ENCODE measurements around the gene COX19. TPM values are rescaled to one million over a fixed set of nuclear protein-coding genes. Genes with fewer than 3 reads are reported as not detected.

The COX19 gene
- polyA plus RNA-seq, 1 donor (not counting 4 experiments of a cell fraction or from before 2014, with no cell fraction given), result 6.2 TPM

DNA sequence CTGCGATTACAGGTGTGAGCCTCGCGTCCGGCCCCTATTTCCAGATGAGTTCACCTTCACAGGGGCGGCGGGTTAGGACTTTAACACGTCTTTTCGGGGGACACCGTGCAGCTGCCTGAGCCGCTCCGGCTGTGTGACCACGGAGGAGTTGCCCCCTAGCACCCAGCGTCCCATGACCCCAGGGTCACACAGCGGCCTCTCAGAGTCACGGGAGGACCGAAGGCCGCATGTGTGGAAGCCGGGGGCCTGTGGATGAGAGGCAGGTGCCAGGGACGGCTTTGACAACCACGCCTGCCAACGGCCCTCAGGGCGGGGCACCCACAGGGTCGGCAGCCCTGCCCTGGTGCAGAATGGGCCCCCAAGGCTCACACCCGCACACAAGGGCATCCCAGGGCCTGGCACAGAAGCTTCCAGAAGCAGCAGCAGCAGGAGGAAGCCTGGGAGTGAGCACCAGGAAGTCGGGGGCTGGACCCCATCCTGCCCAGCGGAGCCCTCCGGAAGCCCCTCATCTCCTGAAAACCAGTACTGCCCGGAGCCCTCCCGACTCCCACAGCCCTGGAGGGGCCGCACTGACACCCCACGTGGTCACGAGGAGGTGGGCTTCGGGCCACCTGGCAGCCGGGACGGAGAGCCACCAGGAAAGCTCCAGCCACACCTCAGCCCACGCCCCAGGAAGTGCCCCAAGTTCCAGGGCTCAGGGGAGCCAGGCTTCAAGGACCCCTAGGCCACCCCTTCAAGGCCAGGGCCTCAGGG, 53.6 kb downstream of the COX19 start:
- Histone ChIP-seq H3K36me3 (ENCODE audit: control insufficient read depth in 2 of 2, extremely low read depth in 1 of 2, insufficient read depth in 2 of 2, low read length in 2 of 2) (no peaks in the 10 kb centered on the region), H3K9ac (ENCODE audit: control insufficient read depth, extremely low read depth, insufficient read depth, low read length) (no peak overlapping the region), H3K4me2 (ENCODE audit: control insufficient read depth, extremely low read depth, insufficient read depth, low read depth, low read length) (no peak overlapping the region), H3K4me1 (ENCODE audit: control insufficient read depth, extremely low read depth, insufficient read depth, low read length) (peaks cover 7% of the 10 kb centered on the region), H3K4me3 (ENCODE audit: control insufficient read depth in 2 of 3, extremely low read depth in 1 of 3, insufficient read depth in 2 of 3, low read depth in 1 of 3, low read length in 3 of 3) (no peak overlapping the region), H4K20me1 (ENCODE audit: control insufficient read depth, extremely low read depth, insufficient read depth, low read length) (no peaks in the 10 kb centered on the region), H3K9me1 (ENCODE audit: control insufficient read depth, extremely low read depth, insufficient read depth, low read length) (no peaks in the 10 kb centered on the region), H2AFZ (ENCODE audit: control insufficient read depth, low read length) (no peak overlapping the region), H3K27me3 (ENCODE audit: control insufficient read depth, extremely low read depth, insufficient read depth, low read length) (peaks cover 7% of the 10 kb centered on the region), H3K27ac (ENCODE audit: control insufficient read depth, insufficient read depth, low read length) (no peak overlapping the region), H3K79me2 (ENCODE audit: control insufficient read depth, insufficient read depth, low read length) (no peaks in the 10 kb centered on the region), H3K9me3 (ENCODE audit: control insufficient read depth, low read depth, low read length) (no peaks in the 10 kb centered on the region)
- FAIRE-seq (no peak), DNase-seq (ENCODE audit: low read depth, low spot score) (no peak)
- dilution Hi-C loops (cut with MboI; ENCODE audit: extremely low pct_ligation_motif_present, low sequenced_read_pairs), result no loop called here
- TF ChIP-seq EZH2 (IDR thresholded peaks at IDR 0.05; ENCODE audit: low read length), result no peak
- TF ChIP-seq, protein P1, sequence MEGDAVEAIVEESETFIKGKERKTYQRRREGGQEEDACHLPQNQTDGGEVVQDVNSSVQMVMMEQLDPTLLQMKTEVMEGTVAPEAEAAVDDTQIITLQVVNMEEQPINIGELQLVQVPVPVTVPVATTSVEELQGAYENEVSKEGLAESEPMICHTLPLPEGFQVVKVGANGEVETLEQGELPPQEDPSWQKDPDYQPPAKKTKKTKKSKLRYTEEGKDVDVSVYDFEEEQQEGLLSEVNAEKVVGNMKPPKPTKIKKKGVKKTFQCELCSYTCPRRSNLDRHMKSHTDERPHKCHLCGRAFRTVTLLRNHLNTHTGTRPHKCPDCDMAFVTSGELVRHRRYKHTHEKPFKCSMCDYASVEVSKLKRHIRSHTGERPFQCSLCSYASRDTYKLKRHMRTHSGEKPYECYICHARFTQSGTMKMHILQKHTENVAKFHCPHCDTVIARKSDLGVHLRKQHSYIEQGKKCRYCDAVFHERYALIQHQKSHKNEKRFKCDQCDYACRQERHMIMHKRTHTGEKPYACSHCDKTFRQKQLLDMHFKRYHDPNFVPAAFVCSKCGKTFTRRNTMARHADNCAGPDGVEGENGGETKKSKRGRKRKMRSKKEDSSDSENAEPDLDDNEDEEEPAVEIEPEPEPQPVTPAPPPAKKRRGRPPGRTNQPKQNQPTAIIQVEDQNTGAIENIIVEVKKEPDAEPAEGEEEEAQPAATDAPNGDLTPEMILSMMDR (optimal IDR thresholded peaks at IDR 0.05 in 1 of 3, IDR thresholded peaks at IDR 0.05 in 1 of 3, conservative IDR thresholded peaks at IDR 0.05 in 1 of 3; ENCODE audit: extremely low read depth in 1 of 3, insufficient read depth in 2 of 3, low read length in 3 of 3), result no peak

DNA sequence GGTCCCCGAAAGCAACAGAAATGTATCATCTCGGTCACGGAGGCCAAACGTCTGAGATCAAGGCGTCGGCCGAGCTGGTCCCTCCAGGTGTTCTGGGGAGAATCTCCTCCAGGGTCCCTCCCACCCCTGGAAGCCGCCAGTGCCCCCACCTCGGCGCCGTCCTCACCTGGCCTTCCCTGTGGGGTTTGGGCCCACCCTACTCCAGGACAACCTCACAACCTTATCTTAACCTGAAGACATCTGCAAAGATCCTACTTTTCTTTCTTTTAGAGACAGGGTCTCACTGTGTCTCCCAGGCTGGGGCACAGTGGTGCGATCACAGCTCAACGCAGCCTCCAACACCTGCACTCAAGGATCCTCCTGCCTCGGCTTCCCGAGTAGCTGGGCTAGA, 54.3 kb downstream of the COX19 start:
- H2AFZ ChIP-seq (ENCODE audit: control insufficient read depth, low read length), result no peak overlapping the region
- H3K79me2 ChIP-seq (ENCODE audit: control insufficient read depth, insufficient read depth, low read length), result no peaks in the 10 kb centered on the region
- H3K4me1 ChIP-seq (ENCODE audit: control insufficient read depth, extremely low read depth, insufficient read depth, low read length), result peaks cover 13% of the 10 kb centered on the region
- H4K20me1 ChIP-seq (ENCODE audit: control insufficient read depth, extremely low read depth, insufficient read depth, low read length), result no peaks in the 10 kb centered on the region
- TF ChIP-seq, protein P1 (optimal IDR thresholded peaks at IDR 0.05 in 1 of 3, IDR thresholded peaks at IDR 0.05 in 1 of 3, conservative IDR thresholded peaks at IDR 0.05 in 1 of 3; ENCODE audit: extremely low read depth in 1 of 3, insufficient read depth in 2 of 3, low read length in 3 of 3), result no peak
- TF ChIP-seq EZH2 (IDR thresholded peaks at IDR 0.05; ENCODE audit: low read length), result no peak
- no peaks in the 10 kb centered on the region for H3K9me3 ChIP-seq (ENCODE audit: control insufficient read depth, low read depth, low read length)
- H3K9me1 ChIP-seq (ENCODE audit: control insufficient read depth, extremely low read depth, insufficient read depth, low read length), result no peaks in the 10 kb centered on the region
- H3K4me3 ChIP-seq (ENCODE audit: control insufficient read depth in 2 of 3, extremely low read depth in 1 of 3, insufficient read depth in 2 of 3, low read depth in 1 of 3, low read length in 3 of 3), result no peak overlapping the region
- H3K9ac ChIP-seq (ENCODE audit: control insufficient read depth, extremely low read depth, insufficient read depth, low read length), result no peak overlapping the region
- dilution Hi-C loops (cut with MboI; ENCODE audit: extremely low pct_ligation_motif_present, low sequenced_read_pairs), result no loop called here
- FAIRE-seq (no peak), DNase-seq (ENCODE audit: low read depth, low spot score) (no peak)
- H3K4me2 ChIP-seq (ENCODE audit: control insufficient read depth, extremely low read depth, insufficient read depth, low read depth, low read length), result no peak overlapping the region
- H3K36me3 ChIP-seq (ENCODE audit: control insufficient read depth in 2 of 2, extremely low read depth in 1 of 2, insufficient read depth in 2 of 2, low read length in 2 of 2), result no peaks in the 10 kb centered on the region
- H3K27ac ChIP-seq (ENCODE audit: control insufficient read depth, insufficient read depth, low read length), result no peak overlapping the region
- peaks cover 10% of the 10 kb centered on the region for H3K27me3 ChIP-seq (ENCODE audit: control insufficient read depth, extremely low read depth, insufficient read depth, low read length)

Measured in keratinocyte (primary cell).